ENCODE data around the gene HAPLN2. TPM values are rescaled to one million over a fixed set of nuclear protein-coding genes. Genes with fewer than 3 reads are reported as not detected.

HAPLN2 gene
- total and polyA plus RNA-seq, 2 donors (not counting 1 experiment from before 2014, with no cell fraction given) = 0.13 TPM; not detected in 1

- Histone ChIP-seq H3K4me3 (ENCODE audit: control extremely low read depth in 1 of 5, extremely low read depth in 1 of 5, insufficient read depth in 1 of 5, low read depth in 2 of 5, low read length in 4 of 5) (peak within 1 kb of the TSS in 4 of 5 experiments; percentile 2 to 50 (median 26)), H3K9ac (ENCODE audit: low read length) (peak within 1 kb of the TSS; percentile 42), H3K4me2 (replicated peaks; ENCODE audit: low read depth, low read length, poor library complexity, severe bottlenecking) (peak within 1 kb of the TSS; percentile 87), H3K27ac (ENCODE audit: low read length in 2 of 2) (no peak within 1 kb of the TSS), H3K36me3 (replicated peaks in 1 of 2; ENCODE audit: control extremely low read depth in 1 of 2, control insufficient read depth in 1 of 2, extremely low read depth in 1 of 2, insufficient read depth in 2 of 2, low read length in 1 of 2) (no peaks in the 10 kb centered on the region), H3K79me2 (ENCODE audit: control insufficient read depth, insufficient read depth, low read length) (no peaks in the 10 kb centered on the region), H4K20me1 (ENCODE audit: control insufficient read depth, insufficient read depth, low read length, poor library complexity, severe bottlenecking) (no peaks in the 10 kb centered on the region), H3K27me3 (replicated peaks in 1 of 4; ENCODE audit: control extremely low read depth in 1 of 4, control insufficient read depth in 3 of 4, insufficient read depth in 4 of 4, low read length in 3 of 4) (peaks cover 0 to 80% (median 55%) of the 10 kb centered on the region in 4 experiments), H3K4me1 (ENCODE audit: control insufficient read depth in 2 of 2, insufficient read depth in 2 of 2, low read length in 2 of 2) (peaks cover 24 to 28% of the 10 kb centered on the region in 2 donors), H2AFZ (ENCODE audit: insufficient read depth, low read depth, low read length, poor library complexity, severe bottlenecking) (peak within 1 kb of the TSS; percentile 54), H3K9me3 (ENCODE audit: control extremely low read depth in 1 of 3, control insufficient read depth in 2 of 3, insufficient read depth in 1 of 3, low read length in 2 of 3) (peaks cover 0 to 6% (median 0%) of the 10 kb centered on the region in 3 donors)
- WGBS (ENCODE audit: insufficient coverage) = 4% methylated on average over 29 of the region's 46 CpGs
- POLR2A ChIA-PET = no interaction called here
- CTCF ChIA-PET = interaction anchor here (1.1 to 4.6 kb wide), 4 partner anchors 16 to 196 kb away, joined by 3 to 29 read pairs (median 4); no protein-coding TSS in a partner anchor
- intact Hi-C loops (cut with micrococcal nuclease) = loop anchor here (2.0 kb wide), 1 partner anchor 15 kb away; no protein-coding TSS in a partner anchor
- peaks cover 79% of the 10 kb centered on the region for H3K27me3 Mint-ChIP-seq
- H3K4me1 Mint-ChIP-seq = peaks cover 23% of the 10 kb centered on the region
- TF ChIP-seq EZH2 (IDR thresholded peaks at IDR 0.05; ENCODE audit: borderline replicate concordance, insufficient read depth, low read depth, low read length, poor library complexity, severe bottlenecking) = no peak
- H3K9me3 Mint-ChIP-seq (ENCODE audit: insufficient read depth) = no peaks in the 10 kb centered on the region
- ATAC-seq (ENCODE audit: low read depth) = peak; percentile 48
- DNase-seq = peak; percentile 55
- peak within 1 kb of the TSS; percentile 80 for H3K4me3 Mint-ChIP-seq
- H3K27ac Mint-ChIP-seq = no peak within 1 kb of the TSS
Observed at GRCh38 chr1:156641761-156642264, 22.6 kb downstream of the HAPLN2 start, which contains the start of gene BCAN. BCAN (plus strand) TSS chr1:156642117; CDS start chr1:156646055, 3,938 bp downstream.

DNA sequence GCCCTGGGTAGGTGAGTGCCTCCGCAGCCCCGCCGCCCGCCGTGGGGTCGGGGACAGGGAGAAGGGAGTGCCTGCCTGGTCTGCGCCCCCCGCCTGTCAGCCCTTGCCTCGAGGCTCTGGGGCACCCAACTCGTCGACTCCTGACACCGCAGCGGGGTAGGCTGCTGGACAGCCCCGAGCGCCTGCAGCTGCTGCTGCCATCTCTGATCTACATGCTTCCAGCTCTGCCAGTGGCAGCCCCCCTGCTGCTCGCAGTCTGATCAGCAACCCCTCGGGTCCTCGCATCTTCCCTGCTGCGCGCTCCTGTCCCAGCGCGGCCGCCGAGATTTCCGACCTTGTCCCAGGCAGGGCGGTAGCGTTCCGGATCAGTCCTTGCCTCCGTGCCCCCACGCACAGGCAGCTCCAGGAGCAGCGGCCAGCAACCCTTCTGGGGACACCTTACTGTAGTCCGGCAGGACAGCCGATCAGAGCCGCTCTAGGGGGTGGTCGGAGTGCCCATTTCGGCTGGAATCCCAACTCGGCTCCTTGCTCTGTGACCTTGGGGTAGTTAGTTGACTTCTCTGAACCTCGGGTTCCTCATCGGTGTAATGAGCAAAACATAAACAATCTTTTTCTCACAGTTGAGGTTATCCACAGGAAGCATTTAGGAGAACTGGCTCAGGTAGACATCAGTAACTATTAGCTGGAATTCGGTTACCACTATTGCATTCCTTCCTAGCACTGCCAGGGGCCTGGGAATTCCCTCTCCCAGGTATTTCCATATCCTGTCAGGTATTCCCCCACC lies 23.2 kb downstream of the HAPLN2 start:
- H3K4me1 Mint-ChIP-seq = peaks cover 23% of the 10 kb centered on the region
- 23% methylated on average over 39 of the region's 40 CpGs for WGBS (ENCODE audit: insufficient coverage)
- Histone ChIP-seq H3K4me1 (ENCODE audit: control insufficient read depth in 2 of 2, insufficient read depth in 2 of 2, low read length in 2 of 2) (peaks cover 24 to 28% of the 10 kb centered on the region in 2 donors), H3K4me2 (replicated peaks; ENCODE audit: low read depth, low read length, poor library complexity, severe bottlenecking) (peak overlapping the region; percentile 87), H3K4me3 (ENCODE audit: control extremely low read depth in 1 of 5, extremely low read depth in 1 of 5, insufficient read depth in 1 of 5, low read depth in 2 of 5, low read length in 4 of 5) (peak overlapping the region in 4 of 5 experiments; percentile 2 to 50 (median 26)), H3K36me3 (replicated peaks in 1 of 2; ENCODE audit: control extremely low read depth in 1 of 2, control insufficient read depth in 1 of 2, extremely low read depth in 1 of 2, insufficient read depth in 2 of 2, low read length in 1 of 2) (no peaks in the 10 kb centered on the region), H3K9me3 (ENCODE audit: control extremely low read depth in 1 of 3, control insufficient read depth in 2 of 3, insufficient read depth in 1 of 3, low read length in 2 of 3) (peaks cover 0 to 6% (median 0%) of the 10 kb centered on the region in 3 donors), H3K79me2 (ENCODE audit: control insufficient read depth, insufficient read depth, low read length) (no peaks in the 10 kb centered on the region), H2AFZ (ENCODE audit: insufficient read depth, low read depth, low read length, poor library complexity, severe bottlenecking) (peak overlapping the region; percentile 54), H3K27me3 (replicated peaks in 1 of 4; ENCODE audit: control extremely low read depth in 1 of 4, control insufficient read depth in 3 of 4, insufficient read depth in 4 of 4, low read length in 3 of 4) (peaks cover 0 to 82% (median 55%) of the 10 kb centered on the region in 4 experiments), H3K27ac (ENCODE audit: low read length in 2 of 2) (no peak overlapping the region), H4K20me1 (ENCODE audit: control insufficient read depth, insufficient read depth, low read length, poor library complexity, severe bottlenecking) (no peaks in the 10 kb centered on the region), H3K9ac (ENCODE audit: low read length) (peak overlapping the region; percentile 42)
- no peak overlapping the region for H3K27ac Mint-ChIP-seq
- peak overlapping the region; percentile 78 for H3K4me3 Mint-ChIP-seq
- ChIA-PET CTCF (interaction anchor here (0.5 to 4.6 kb wide), 7 partner anchors 16 to 257 kb away, joined by 3 to 29 read pairs (median 4); no protein-coding TSS in a partner anchor), POLR2A (no interaction called here)
- TF ChIP-seq CTCF (IDR thresholded peaks at IDR 0.05) (no peak), EZH2 (IDR thresholded peaks at IDR 0.05; ENCODE audit: borderline replicate concordance, insufficient read depth, low read depth, low read length, poor library complexity, severe bottlenecking) (peak; percentile 44)
- intact Hi-C loops (cut with micrococcal nuclease) = no loop called here
- peak; percentile 16 for ATAC-seq (ENCODE audit: low read depth)
- peak; percentile 25 for DNase-seq
- H3K27me3 Mint-ChIP-seq = peaks cover 82% of the 10 kb centered on the region
- H3K9me3 Mint-ChIP-seq (ENCODE audit: insufficient read depth) = no peaks in the 10 kb centered on the region

Measured in B cell (primary cell).